Type B pancreatic cell (in vitro differentiated cells): ENCODE data around the gene HMCN2. TPM values are rescaled to one million over a fixed set of nuclear protein-coding genes. Genes with fewer than 3 reads are reported as not detected.

ENCODE experiments used
- DNase-seq: peaks from one replicate; pipeline ENCODE4 v3.0.0; 2021; ENCODE audit warnings: mixed read lengths; ENCODE audit not compliant: unreplicated experiment; ENCODE audit errors: extremely low spot score
- H3K27ac Mint-ChIP-seq: 2 replicates; pipeline ENCODE4 v1.8.0; 2021; ENCODE audit warnings: mild to moderate bottlenecking, mixed read lengths
- H3K27me3 Mint-ChIP-seq: 2 replicates; pipeline ENCODE4 v1.8.0; 2021; ENCODE audit warnings: mixed read lengths
- H3K36me3 Mint-ChIP-seq: 2 replicates; pipeline ENCODE4 v1.8.0; 2021; ENCODE audit warnings: mixed read lengths
- H3K4me1 Mint-ChIP-seq: one replicate; pipeline ENCODE4 v1.8.0; 2021; ENCODE audit warnings: mixed read lengths; ENCODE audit not compliant: unreplicated experiment
- H3K4me3 Mint-ChIP-seq: 2 replicates; pipeline ENCODE4 v1.8.0; 2021; ENCODE audit warnings: mild to moderate bottlenecking, mixed read lengths
- H3K9me3 Mint-ChIP-seq: 2 replicates; pipeline ENCODE4 v1.8.0; 2021; ENCODE audit warnings: mixed read lengths
- total RNA-seq: library from RNA; stranded (reverse); gene quantifications from 2 replicates; pipeline ENCODE4 v1.2.1, GENCODE V29; 2021; ENCODE audit warnings: low replicate concordance
- TF ChIP-seq, protein P1 (sequence below): fragments of 200-600 bp; sonication (generic); conservative IDR thresholded peaks from 2 replicates; pipeline ENCODE4 v1.5.0; 2021; ENCODE audit warnings: antibody characterized with exemption, mild to moderate bottlenecking

HMCN2 gene
- total RNA-seq, 1 donor from 2014 or later = 0.12 TPM

GRCh38 chr9:130407916-130408663 lies 142.5 kb downstream of the HMCN2 start:
- no peak overlapping the region for H3K4me3 Mint-ChIP-seq
- H3K27me3 Mint-ChIP-seq = peaks cover 8% of the 10 kb centered on the region
- no peaks in the 10 kb centered on the region for H3K9me3 Mint-ChIP-seq
- peaks cover 5% of the 10 kb centered on the region for H3K4me1 Mint-ChIP-seq
- no peak overlapping the region for H3K27ac Mint-ChIP-seq
- DNase-seq = no peak
- TF ChIP-seq, protein P1, sequence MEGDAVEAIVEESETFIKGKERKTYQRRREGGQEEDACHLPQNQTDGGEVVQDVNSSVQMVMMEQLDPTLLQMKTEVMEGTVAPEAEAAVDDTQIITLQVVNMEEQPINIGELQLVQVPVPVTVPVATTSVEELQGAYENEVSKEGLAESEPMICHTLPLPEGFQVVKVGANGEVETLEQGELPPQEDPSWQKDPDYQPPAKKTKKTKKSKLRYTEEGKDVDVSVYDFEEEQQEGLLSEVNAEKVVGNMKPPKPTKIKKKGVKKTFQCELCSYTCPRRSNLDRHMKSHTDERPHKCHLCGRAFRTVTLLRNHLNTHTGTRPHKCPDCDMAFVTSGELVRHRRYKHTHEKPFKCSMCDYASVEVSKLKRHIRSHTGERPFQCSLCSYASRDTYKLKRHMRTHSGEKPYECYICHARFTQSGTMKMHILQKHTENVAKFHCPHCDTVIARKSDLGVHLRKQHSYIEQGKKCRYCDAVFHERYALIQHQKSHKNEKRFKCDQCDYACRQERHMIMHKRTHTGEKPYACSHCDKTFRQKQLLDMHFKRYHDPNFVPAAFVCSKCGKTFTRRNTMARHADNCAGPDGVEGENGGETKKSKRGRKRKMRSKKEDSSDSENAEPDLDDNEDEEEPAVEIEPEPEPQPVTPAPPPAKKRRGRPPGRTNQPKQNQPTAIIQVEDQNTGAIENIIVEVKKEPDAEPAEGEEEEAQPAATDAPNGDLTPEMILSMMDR = no peak
- no peaks in the 10 kb centered on the region for H3K36me3 Mint-ChIP-seq

- no peak overlapping the region for H3K27ac Mint-ChIP-seq
- TF ChIP-seq, protein P1 = no peak
- no peak for DNase-seq
- H3K36me3 Mint-ChIP-seq = no peaks in the 10 kb centered on the region
- H3K9me3 Mint-ChIP-seq = no peaks in the 10 kb centered on the region
- peaks cover 9% of the 10 kb centered on the region for H3K27me3 Mint-ChIP-seq
- H3K4me1 Mint-ChIP-seq = peaks cover 5% of the 10 kb centered on the region
- no peak overlapping the region for H3K4me3 Mint-ChIP-seq
These were observed 143.1 kb downstream of the HMCN2 start for GRCh38 chr9:130408669-130409068.

DNA sequence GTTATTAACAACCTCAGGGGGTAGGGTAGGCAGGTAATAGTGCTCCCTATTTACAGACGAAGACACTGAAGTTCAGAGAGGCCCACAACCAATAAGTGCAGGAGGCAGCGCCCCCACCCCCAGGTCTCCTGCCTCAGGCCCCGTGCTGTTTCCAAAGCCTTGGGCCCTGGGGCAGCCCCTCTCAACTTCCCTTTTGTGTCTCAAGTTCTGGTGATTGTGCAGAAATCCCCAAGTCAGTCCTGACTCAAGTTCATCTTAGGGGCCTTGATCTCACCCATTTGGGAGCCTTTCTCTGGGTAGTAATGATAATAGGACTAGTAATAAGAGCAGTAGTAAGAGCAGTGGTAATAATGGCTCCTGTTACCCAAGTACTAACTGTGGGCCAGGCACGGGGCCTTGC lies 143.7 kb downstream of the HMCN2 start:
- no peak overlapping the region for H3K4me3 Mint-ChIP-seq
- peaks cover 12% of the 10 kb centered on the region for H3K27me3 Mint-ChIP-seq
- no peak overlapping the region for H3K27ac Mint-ChIP-seq
- peaks cover 5% of the 10 kb centered on the region for H3K4me1 Mint-ChIP-seq
- no peaks in the 10 kb centered on the region for H3K9me3 Mint-ChIP-seq
- no peaks in the 10 kb centered on the region for H3K36me3 Mint-ChIP-seq
- DNase-seq = no peak
- TF ChIP-seq, protein P1 = no peak

DNA sequence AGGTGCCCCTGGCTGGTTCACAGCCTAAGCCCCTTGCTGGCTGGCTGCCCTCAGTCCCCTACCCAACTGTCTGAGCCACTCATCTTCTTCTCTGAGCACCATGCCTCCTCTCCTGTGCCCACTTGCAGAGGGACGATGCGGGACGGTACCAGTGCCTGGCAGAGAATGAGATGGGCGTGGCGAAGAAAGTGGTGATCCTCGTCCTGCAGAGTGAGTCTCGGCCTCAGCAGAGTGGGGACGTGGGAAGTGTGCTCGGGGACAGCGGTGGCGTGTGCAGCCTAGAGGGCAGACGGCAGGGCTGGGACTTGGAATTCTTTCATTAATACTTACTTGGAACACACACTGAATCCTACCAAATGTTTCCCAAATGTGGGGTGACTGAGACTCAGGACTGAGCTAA lies 144.9 kb downstream of the HMCN2 start:
- Mint-ChIP-seq H3K9me3 (no peaks in the 10 kb centered on the region), H3K27ac (no peak overlapping the region), H3K4me3 (no peak overlapping the region), H3K36me3 (no peaks in the 10 kb centered on the region), H3K4me1 (peaks cover 5% of the 10 kb centered on the region), H3K27me3 (peaks cover 12% of the 10 kb centered on the region)
- no peak for DNase-seq
- TF ChIP-seq, protein P1 = no peak

- Mint-ChIP-seq H3K4me1 (peaks cover 5% of the 10 kb centered on the region), H3K9me3 (no peaks in the 10 kb centered on the region), H3K27me3 (peaks cover 14% of the 10 kb centered on the region), H3K36me3 (no peaks in the 10 kb centered on the region), H3K4me3 (no peak overlapping the region), H3K27ac (no peak overlapping the region)
- DNase-seq = no peak
- TF ChIP-seq, protein P1 = no peak
These were observed 146.0 kb downstream of the HMCN2 start for GRCh38 chr9:130411566-130411915.
